H1 (cell line): ENCODE data around the gene SNX2. TPM values are rescaled to one million over a fixed set of nuclear protein-coding genes. Genes with fewer than 3 reads are reported as not detected.

ENCODE experiments used
- CTCF ChIA-PET: fragments of 300-600 bp; sonication (Branson Sonifier 250); formaldehyde crosslinking; loops from one replicate; lab custom pipeline; 2021; ENCODE audit not compliant: partially characterized antibody; lab: Charles Lee
- POLR2A ChIA-PET: fragments of 300-600 bp; sonication (Branson Sonifier 250); formaldehyde crosslinking; loops from one replicate; lab custom pipeline; 2021; ENCODE audit warnings: inconsistent platforms; ENCODE audit not compliant: partially characterized antibody; lab: Charles Lee
- DNase-seq, 2 experiments: peaks; one replicate each; pipeline versions ENCODE4 v3.0.0 to v3.0.0-alpha.2; 2010 to 2022; ENCODE audit warnings: low spot score in 2 of 2, low read depth in 1 of 2, mixed read lengths in 1 of 2
- FAIRE-seq: peaks from 2 replicates; lab custom pipeline; 2011; peaks lifted over from hg19 to GRCh38; lab: Jason Lieb, UNC
- H2AFZ ChIP-seq: 2 replicates; pipeline ENCODE4 v1.8.1; 2012; ENCODE audit warnings: low read length, inconsistent platforms
- H2AK5ac ChIP-seq: 2 replicates; pipeline ENCODE4 v1.6.1; 2013; ENCODE audit warnings: low read depth, low read length
- H2BK120ac ChIP-seq: replicated peaks from 2 replicates; pipeline ENCODE3; 2013; ENCODE audit warnings: low read depth, low read length, inconsistent platforms
- H2BK12ac ChIP-seq: 2 replicates; pipeline ENCODE4 v1.6.1; 2013; ENCODE audit warnings: low read depth, low read length
- H2BK15ac ChIP-seq: 2 replicates; pipeline ENCODE4 v1.6.1; 2013; ENCODE audit warnings: low read length
- H2BK20ac ChIP-seq: 2 replicates; pipeline ENCODE4 v1.6.1; 2013; ENCODE audit warnings: low read length
- H2BK5ac ChIP-seq: 2 replicates; pipeline ENCODE4 v1.6.1; 2013; ENCODE audit warnings: low read depth, low read length
- H3K14ac ChIP-seq: 2 replicates; pipeline ENCODE4 v1.6.1; 2013; ENCODE audit warnings: inconsistent platforms; ENCODE audit not compliant: insufficient read length
- H3K18ac ChIP-seq: 2 replicates; pipeline ENCODE4 v1.6.1; 2013; ENCODE audit warnings: low read length; ENCODE audit errors: extremely low read depth
- H3K23ac ChIP-seq: 2 replicates; pipeline ENCODE4 v1.6.1; 2013; ENCODE audit warnings: inconsistent platforms; ENCODE audit not compliant: insufficient read length
- H3K23me2 ChIP-seq: 2 replicates; pipeline ENCODE4 v1.6.1; 2013; ENCODE audit warnings: low read depth, low read length
- H3K27ac ChIP-seq: 2 replicates; pipeline ENCODE4 v1.6.1; 2011; ENCODE audit warnings: low read depth, low read length, inconsistent platforms
- H3K27me3 ChIP-seq, 4 experiments: replicated peaks in 1 of 4; 1 replicate in 1 of 4; 2 replicates in 3 of 4; pipeline versions ENCODE4 v1.6.1 to v1.8.1; 2011 to 2013; ENCODE audit warnings: low read length in 3 of 4, mild to moderate bottlenecking in 3 of 4, inconsistent platforms in 2 of 4, mixed read lengths in 2 of 4, moderate library complexity in 1 of 4; ENCODE audit not compliant: control insufficient read depth in 3 of 4, insufficient read depth in 3 of 4; ENCODE audit errors: extremely low read depth in 1 of 4
- H3K36me3 ChIP-seq, 4 experiments: 2 replicates each; pipeline versions ENCODE4 v1.6.1 to v1.8.1; 2011 to 2013; ENCODE audit warnings: mild to moderate bottlenecking in 4 of 4, low read length in 3 of 4, moderate library complexity in 2 of 4, control low read depth in 1 of 4, inconsistent platforms in 1 of 4; ENCODE audit not compliant: insufficient read depth in 4 of 4, control insufficient read depth in 2 of 4
- H3K4ac ChIP-seq: replicated peaks from 2 replicates; pipeline ENCODE3; 2013; ENCODE audit warnings: low read length, low read depth, mixed read lengths, inconsistent platforms; ENCODE audit not compliant: insufficient read length
- H3K4me1 ChIP-seq, 4 experiments: replicated peaks in 1 of 4; 1 replicate in 1 of 4; 2 replicates in 3 of 4; pipeline versions ENCODE4 v1.6.1 to v1.8.1; 2011 to 2013; ENCODE audit warnings: low read length in 3 of 4, inconsistent platforms in 2 of 4, mixed read lengths in 1 of 4; ENCODE audit not compliant: insufficient read depth in 4 of 4, control insufficient read depth in 3 of 4
- H3K4me2 ChIP-seq, 2 experiments: 2 replicates each; pipeline versions ENCODE4 v1.6.1 to v1.8.1; 2011 to 2013; ENCODE audit warnings: low read depth in 2 of 2, low read length in 2 of 2, control low read depth in 1 of 2, inconsistent platforms in 1 of 2, mild to moderate bottlenecking in 1 of 2; ENCODE audit not compliant: insufficient read depth in 1 of 2
- H3K4me3 ChIP-seq, 4 experiments: fragments of 200-600, 300-600 bp in 1 of 4; sonication (generic), shearing (Covaris generic), sonication (Bioruptor Twin) in 1 of 4; 2 replicates each; pipeline versions ENCODE4 v1.5.1 to v1.8.1; 2011 to 2016; ENCODE audit warnings: low read length in 4 of 4, low read depth in 3 of 4, control low read depth in 2 of 4, inconsistent platforms in 2 of 4, mild to moderate bottlenecking in 2 of 4, mixed read lengths in 1 of 4, moderate library complexity in 1 of 4; ENCODE audit not compliant: insufficient read depth in 2 of 4; ENCODE audit errors: extremely low read depth in 1 of 4
- H3K56ac ChIP-seq: replicated peaks from 2 replicates; pipeline ENCODE3; 2013; ENCODE audit warnings: low read depth, mild to moderate bottlenecking, mixed read lengths, low read length, inconsistent platforms; ENCODE audit not compliant: insufficient read length
- H3K79me1 ChIP-seq: 2 replicates; pipeline ENCODE4 v1.6.1; 2013; ENCODE audit warnings: low read depth, low read length, control low read depth
- H3K79me2 ChIP-seq, 2 experiments: 2 replicates each; pipeline versions ENCODE4 v1.6.1 to v1.8.1; 2012 to 2013; ENCODE audit warnings: low read length in 2 of 2, mild to moderate bottlenecking in 2 of 2, inconsistent platforms in 1 of 2; ENCODE audit not compliant: insufficient read depth in 2 of 2, control insufficient read depth in 1 of 2
- H3K9ac ChIP-seq, 4 experiments: replicated peaks in 1 of 4; 1 replicate in 1 of 4; 2 replicates in 3 of 4; pipeline versions ENCODE4 v1.6.1 to v1.8.1; 2011 to 2013; ENCODE audit warnings: low read depth in 3 of 4, low read length in 3 of 4, control low read depth in 2 of 4, mild to moderate bottlenecking in 2 of 4, moderate library complexity in 2 of 4, inconsistent platforms in 1 of 4; ENCODE audit errors: extremely low read depth in 1 of 4
- H3K9me3 ChIP-seq, 2 experiments: 2 replicates each; pipeline versions ENCODE4 v1.6.1 to v1.8.1; 2012 to 2013; ENCODE audit warnings: mild to moderate bottlenecking in 2 of 2, moderate library complexity in 2 of 2, control low read depth in 1 of 2, inconsistent platforms in 1 of 2, low read depth in 1 of 2, low read length in 1 of 2, mixed read lengths in 1 of 2; ENCODE audit not compliant: insufficient read depth in 2 of 2
- H4K20me1 ChIP-seq, 2 experiments: replicated peaks in 1 of 2; 2 replicates each; pipeline versions ENCODE3 to v1.8.1; 2011 to 2013; ENCODE audit warnings: inconsistent platforms in 2 of 2, low read length in 2 of 2, mild to moderate bottlenecking in 1 of 2; ENCODE audit not compliant: insufficient read depth in 2 of 2, control insufficient read depth in 1 of 2
- H4K5ac ChIP-seq: 2 replicates; pipeline ENCODE4 v1.6.1; 2013; ENCODE audit warnings: low read length, low read depth, mixed read lengths, inconsistent platforms; ENCODE audit not compliant: insufficient read length
- H4K8ac ChIP-seq: 2 replicates; pipeline ENCODE4 v1.8.0; 2013; ENCODE audit warnings: mild to moderate bottlenecking, moderate library complexity, low read length, inconsistent platforms; ENCODE audit not compliant: insufficient read depth; ENCODE audit errors: extremely low read depth
- H4K91ac ChIP-seq: replicated peaks from 2 replicates; pipeline ENCODE3; 2013; ENCODE audit warnings: low read length, mixed read lengths, inconsistent platforms; ENCODE audit not compliant: insufficient read length
- CEBPB ChIP-seq: IDR thresholded peaks from 2 replicates; pipeline ENCODE4 v1.6.1; 2012; ENCODE audit warnings: low read depth, low read length
- POLR2AphosphoS5 ChIP-seq: IDR thresholded peaks from 2 replicates; pipeline ENCODE4 v1.6.1; 2011; ENCODE audit warnings: low read depth, low read length
- WGBS, 2 experiments: shearing (Covaris generic) in 1 of 2; methylation state at CpG; one replicate each; pipeline versions ENCODE4 v1.1.6 to v1.1.7; 2013 to 2015; ENCODE audit warnings: low lambda C conversion rate in 2 of 2, mixed read lengths in 2 of 2, inconsistent platforms in 1 of 2, low coverage in 1 of 2, missing lambda C conversion rate in 1 of 2; ENCODE audit not compliant: insufficient replicate concordance in 2 of 2, insufficient coverage in 1 of 2, insufficient read length in 1 of 2; ENCODE audit errors: extremely low coverage in 1 of 2, missing lambda C conversion rate in 1 of 2; 5-methylcytosine and 5-hydroxymethylcytosine counted together
- polyA plus RNA-seq, 7 experiments: library from polyadenylated mRNA; depleted of rRNA in 3 of 7; stranded (reverse) in 5 of 7; unstranded in 2 of 7; fragments of >200 nt in 5 of 7; fragments of 200-250 nt in 2 of 7; gene quantifications; 1 replicate in 5 of 7; 2 replicates in 1 of 7; 4 replicates in 1 of 7; pipeline versions ENCODE4 v1.2.1 to v1.2.3, GENCODE V29; 2011 to 2013; ENCODE audit warnings: missing spikeins in 2 of 7, mixed read lengths in 2 of 7
- total RNA-seq: library from RNA; stranded (reverse); fragmentation: NEBNext Ultra II Directional; extraction: Animal tissue kit (Norgen Biotek cat#: 25700); gene quantifications from 2 replicates; pipeline ENCODE4 v1.2.1, GENCODE V29; 2021

SNX2 gene
- total and polyA plus RNA-seq, 2 of the 8 experiments (the other 6 are each of a cell fraction or from before 2014, with no cell fraction given), result 51.0 to 61.2 TPM

DNA sequence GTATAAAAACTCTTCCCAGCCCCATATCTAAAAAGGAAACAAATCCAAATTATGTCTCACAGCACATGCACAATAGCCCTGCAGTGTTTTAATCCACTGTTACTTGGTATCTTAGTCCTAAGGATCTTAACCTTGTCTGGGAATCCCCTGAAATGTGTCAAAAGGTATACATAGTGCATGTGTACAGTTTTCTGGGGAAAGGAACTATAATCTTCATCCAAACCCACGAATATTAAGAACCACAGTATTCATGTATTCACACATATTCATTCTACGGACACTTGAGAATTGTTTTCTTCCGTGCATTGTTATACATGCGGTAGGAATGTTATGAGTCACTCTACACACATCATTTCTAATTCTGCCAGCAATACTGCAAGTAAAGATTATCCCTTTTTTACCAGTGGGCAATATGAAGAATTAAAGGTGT is 47.8 kb upstream of the SNX2 start:
- H2AFZ ChIP-seq, result no peak overlapping the region
- H3K4ac ChIP-seq, result no peak overlapping the region
- no peaks in the 10 kb centered on the region for H4K20me1 ChIP-seq
- no peak for DNase-seq
- H3K23me2 ChIP-seq, result no peaks in the 10 kb centered on the region
- H2BK12ac ChIP-seq, result no peak overlapping the region
- H3K27ac ChIP-seq, result no peak overlapping the region
- no peak overlapping the region for H2AK5ac ChIP-seq
- H3K36me3 ChIP-seq, result no peaks in the 10 kb centered on the region
- H3K4me1 ChIP-seq, result no peaks in the 10 kb centered on the region
- no peaks in the 10 kb centered on the region for H3K9me3 ChIP-seq
- H3K4me3 ChIP-seq, result no peak overlapping the region
- no peak overlapping the region for H3K56ac ChIP-seq
- TF ChIP-seq CEBPB (no peak), POLR2AphosphoS5 (no peak)
- TF ChIP-seq, all 59 proteins: peak for 0
- Histone ChIP-seq H2BK20ac (no peak overlapping the region), H3K79me2 (no peaks in the 10 kb centered on the region), H3K27me3 (no peaks in the 10 kb centered on the region), H4K91ac (no peak overlapping the region), H4K8ac (no peak overlapping the region), H2BK15ac (no peak overlapping the region), H3K9ac (no peak overlapping the region), H3K79me1 (no peaks in the 10 kb centered on the region), H3K18ac (no peak overlapping the region), H4K5ac (no peak overlapping the region), H2BK5ac (no peak overlapping the region), H2BK120ac (no peak overlapping the region), H3K4me2 (no peak overlapping the region), H3K14ac (no peak overlapping the region), H3K23ac (no peak overlapping the region)
- WGBS, 2 experiments, result 91% methylated on average over 4 of the region's 4 CpGs; no CpG with 5 or more reads in 1 of the 2 experiments
- no peak for FAIRE-seq
- CTCF ChIA-PET, result interaction anchor here (0.6 to 1.8 kb wide), 4 partner anchors 16 to 78 kb away, joined by 3 to 13 read pairs (median 4); no protein-coding TSS in a partner anchor
- POLR2A ChIA-PET, result no interaction called here
